CD4-positive, alpha-beta memory T cell (primary cell): ENCODE data around the gene ZBP1. TPM values are rescaled to one million over a fixed set of nuclear protein-coding genes. Genes with fewer than 3 reads are reported as not detected.

ENCODE experiments used
- polyA plus RNA-seq, 2 donors: library from polyadenylated mRNA; unstranded; fragments of 300-500 nt; fragmentation: Illumina TruSeq; gene quantifications; one replicate each; pipeline ENCODE4 v1.2.3, GENCODE V29; 2021
- total RNA-seq, 2 experiments: library from RNA; stranded (reverse); gene quantifications; one replicate each; pipeline ENCODE4 v1.2.3, GENCODE V29; 2021

The ZBP1 gene
- total and polyA plus RNA-seq, 4 experiments from 2014 or later: 11.7 to 25.2 (median 19.8) TPM

Other genes with a start within 250 kb of the ZBP1 start
- gene RBM38, start 229.0 kb downstream of the ZBP1 start, total RNA-seq: 10 to 100 TPM; 76.0 to 79.6 TPM
- 10 to 100 TPM; 33.1 to 97.8 TPM for gene RBM38, start 229.0 kb downstream of the ZBP1 start, polyA plus RNA-seq
- gene CTCFL, start 95.3 kb downstream of the ZBP1 start, total RNA-seq: not detected
- gene CTCFL, start 95.3 kb downstream of the ZBP1 start, polyA plus RNA-seq: not detected
- gene PCK1, start 59.3 kb downstream of the ZBP1 start, total RNA-seq: not detected
- not detected for gene PCK1, start 59.3 kb downstream of the ZBP1 start, polyA plus RNA-seq
- gene PMEPA1, start 89.6 kb upstream of the ZBP1 start, total RNA-seq: 1 to 10 TPM; 8.1 to 8.9 TPM
- 1 to 10 TPM; 1.2 to 2.9 TPM for gene PMEPA1, start 89.6 kb upstream of the ZBP1 start, polyA plus RNA-seq